ENCODE results near the gene MKNK2. TPM values are rescaled to one million over a fixed set of nuclear protein-coding genes. Genes with fewer than 3 reads are reported as not detected.

Gene MKNK2
- total and polyA plus RNA-seq, 2 donors (not counting 3 experiments of a cell fraction or from before 2014, with no cell fraction given) = 65.1 to 86.1 TPM

GRCh38 chr19:2014731-2015607 lies 36.1 kb downstream of the MKNK2 start:
- Histone ChIP-seq H3K27ac (ENCODE audit: insufficient read depth, low read depth, low read length) (no peak overlapping the region), H3K9ac (replicated peaks; ENCODE audit: extremely low read depth, insufficient read depth, low read length) (no peak overlapping the region), H3K27me3 (ENCODE audit: control insufficient read depth in 2 of 2, insufficient read depth in 2 of 2, low read length in 2 of 2) (no peaks in the 10 kb centered on the region), H3K9me3 (replicated peaks; ENCODE audit: control insufficient read depth, insufficient read depth, low read length) (no peaks in the 10 kb centered on the region), H3K4me1 (ENCODE audit: control insufficient read depth, extremely low read depth, insufficient read depth, low read length) (no peaks in the 10 kb centered on the region), H3K4me2 (ENCODE audit: insufficient read depth, low read length) (peak overlapping the region; percentile 36), H3K36me3 (ENCODE audit: control insufficient read depth in 2 of 2, extremely low read depth in 1 of 2, insufficient read depth in 2 of 2, low read length in 2 of 2) (no peaks in the 10 kb centered on the region), H2AFZ (ENCODE audit: low read depth, low read length) (no peak overlapping the region), H4K20me1 (replicated peaks; ENCODE audit: control insufficient read depth, extremely low read depth, insufficient read depth, low read length) (no peaks in the 10 kb centered on the region), H3K9me1 (replicated peaks; ENCODE audit: control insufficient read depth, extremely low read depth, insufficient read depth, low read length) (no peaks in the 10 kb centered on the region), H3K79me2 (ENCODE audit: control insufficient read depth, insufficient read depth, low read length) (peaks cover 12% of the 10 kb centered on the region), H3K4me3 (replicated peaks in 1 of 3; ENCODE audit: insufficient read depth in 1 of 3, low read depth in 1 of 3, low read length in 3 of 3) (peak overlapping the region; percentile 10 to 52 (median 48))
- dilution Hi-C loops (cut with MboI; ENCODE audit: extremely low pct_ligation_motif_present, low sequenced_read_pairs) = no loop called here
- DNase-seq (ENCODE audit: low read depth, low spot score) = no peak
- no TSS peak for BruUV-seq (replicated peaks)
- ChIA-PET POLR2A (no interaction called here), CTCF (no interaction called here)
- intact Hi-C loops (cut with micrococcal nuclease) = no loop called here
- no peak for TF ChIP-seq FOS (IDR thresholded peaks at IDR 0.05; ENCODE audit: borderline replicate concordance, insufficient read depth, low read length)
- TF ChIP-seq, protein P1, sequence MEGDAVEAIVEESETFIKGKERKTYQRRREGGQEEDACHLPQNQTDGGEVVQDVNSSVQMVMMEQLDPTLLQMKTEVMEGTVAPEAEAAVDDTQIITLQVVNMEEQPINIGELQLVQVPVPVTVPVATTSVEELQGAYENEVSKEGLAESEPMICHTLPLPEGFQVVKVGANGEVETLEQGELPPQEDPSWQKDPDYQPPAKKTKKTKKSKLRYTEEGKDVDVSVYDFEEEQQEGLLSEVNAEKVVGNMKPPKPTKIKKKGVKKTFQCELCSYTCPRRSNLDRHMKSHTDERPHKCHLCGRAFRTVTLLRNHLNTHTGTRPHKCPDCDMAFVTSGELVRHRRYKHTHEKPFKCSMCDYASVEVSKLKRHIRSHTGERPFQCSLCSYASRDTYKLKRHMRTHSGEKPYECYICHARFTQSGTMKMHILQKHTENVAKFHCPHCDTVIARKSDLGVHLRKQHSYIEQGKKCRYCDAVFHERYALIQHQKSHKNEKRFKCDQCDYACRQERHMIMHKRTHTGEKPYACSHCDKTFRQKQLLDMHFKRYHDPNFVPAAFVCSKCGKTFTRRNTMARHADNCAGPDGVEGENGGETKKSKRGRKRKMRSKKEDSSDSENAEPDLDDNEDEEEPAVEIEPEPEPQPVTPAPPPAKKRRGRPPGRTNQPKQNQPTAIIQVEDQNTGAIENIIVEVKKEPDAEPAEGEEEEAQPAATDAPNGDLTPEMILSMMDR (IDR thresholded peaks at IDR 0.05; ENCODE audit: extremely low read depth in 1 of 2, insufficient read depth in 1 of 2, low read depth in 1 of 2, low read length in 2 of 2) = no peak
- no peak for TF ChIP-seq EZH2 (IDR thresholded peaks at IDR 0.05; ENCODE audit: borderline replicate concordance, low read depth, low read length, severe bottlenecking)
- TF ChIP-seq POLR2AphosphoS5 (IDR thresholded peaks at IDR 0.05; ENCODE audit: insufficient read depth, low read depth, low read length) = peak; percentile 27
- no peak for TF ChIP-seq MAX (IDR thresholded peaks at IDR 0.05; ENCODE audit: insufficient read depth, insufficient read length)
- no peak for TF ChIP-seq GATA2 (IDR thresholded peaks at IDR 0.05; ENCODE audit: insufficient read depth, insufficient read length, low read depth, low read length)
- no peak for TF ChIP-seq POLR2A (IDR thresholded peaks at IDR 0.05; ENCODE audit: low read depth, low read length)
- TF ChIP-seq MYC (IDR thresholded peaks at IDR 0.05; ENCODE audit: low read depth, low read length) = no peak
- TF ChIP-seq JUN (IDR thresholded peaks at IDR 0.05; ENCODE audit: borderline replicate concordance, insufficient read depth, insufficient read length, low read depth) = no peak
- no peak for FAIRE-seq

Data from endothelial cell of umbilical vein (primary cell).